Measurements from ENCODE around the gene C1orf185.

GRCh38 chr1:51188230-51188629 is 86.2 kb downstream of the C1orf185 start:
- no peak for TF ChIP-seq EP300 (IDR thresholded peaks at IDR 0.05)
- TF ChIP-seq, protein P1, sequence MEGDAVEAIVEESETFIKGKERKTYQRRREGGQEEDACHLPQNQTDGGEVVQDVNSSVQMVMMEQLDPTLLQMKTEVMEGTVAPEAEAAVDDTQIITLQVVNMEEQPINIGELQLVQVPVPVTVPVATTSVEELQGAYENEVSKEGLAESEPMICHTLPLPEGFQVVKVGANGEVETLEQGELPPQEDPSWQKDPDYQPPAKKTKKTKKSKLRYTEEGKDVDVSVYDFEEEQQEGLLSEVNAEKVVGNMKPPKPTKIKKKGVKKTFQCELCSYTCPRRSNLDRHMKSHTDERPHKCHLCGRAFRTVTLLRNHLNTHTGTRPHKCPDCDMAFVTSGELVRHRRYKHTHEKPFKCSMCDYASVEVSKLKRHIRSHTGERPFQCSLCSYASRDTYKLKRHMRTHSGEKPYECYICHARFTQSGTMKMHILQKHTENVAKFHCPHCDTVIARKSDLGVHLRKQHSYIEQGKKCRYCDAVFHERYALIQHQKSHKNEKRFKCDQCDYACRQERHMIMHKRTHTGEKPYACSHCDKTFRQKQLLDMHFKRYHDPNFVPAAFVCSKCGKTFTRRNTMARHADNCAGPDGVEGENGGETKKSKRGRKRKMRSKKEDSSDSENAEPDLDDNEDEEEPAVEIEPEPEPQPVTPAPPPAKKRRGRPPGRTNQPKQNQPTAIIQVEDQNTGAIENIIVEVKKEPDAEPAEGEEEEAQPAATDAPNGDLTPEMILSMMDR (IDR thresholded peaks at IDR 0.05), result no peak

All from sigmoid colon (tissue), 4 donors.